Natural killer cell (primary cell): ENCODE measurements around the gene CC2D2A. TPM values are rescaled to one million over a fixed set of nuclear protein-coding genes. Genes with fewer than 3 reads are reported as not detected.

Source experiments
- ATAC-seq, 3 donors: fragments of 150-1000 bp in 2 of 3; fragments of 200-7000 bp in 1 of 3; cut with Tn5 transposase; 1 replicate in 1 of 3; 2 replicates in 2 of 3; pipeline ENCODE4 v1.10.0; 2021; ENCODE audit warnings: mild to moderate bottlenecking in 2 of 3, moderate library complexity in 2 of 3
- DNase-seq, 2 donors: peaks; one replicate each; pipeline versions ENCODE4 v3.0.0 to v3.0.0-alpha.2; 2013 to 2021; ENCODE audit warnings: mixed read lengths in 1 of 2
- H3K27ac ChIP-seq: one replicate; pipeline ENCODE4 v1.5.1; 2013; ENCODE audit warnings: mild to moderate bottlenecking, low read length
- H3K27me3 ChIP-seq: one replicate; pipeline ENCODE4 v1.6.1; 2013; ENCODE audit warnings: low read length; ENCODE audit not compliant: control insufficient read depth, insufficient read depth
- H3K36me3 ChIP-seq: one replicate; pipeline ENCODE4 v1.6.1; 2013; ENCODE audit warnings: low read length; ENCODE audit not compliant: control insufficient read depth, insufficient read depth
- H3K4me1 ChIP-seq: one replicate; pipeline ENCODE4 v1.6.1; 2013; ENCODE audit warnings: low read length; ENCODE audit not compliant: control insufficient read depth, insufficient read depth
- H3K4me3 ChIP-seq: one replicate; pipeline ENCODE4 v1.5.1; 2013; ENCODE audit warnings: low read length
- H3K9me3 ChIP-seq: one replicate; pipeline ENCODE4 v1.6.1; 2013; ENCODE audit warnings: low read length; ENCODE audit not compliant: control insufficient read depth, insufficient read depth
- H3K27ac Mint-ChIP-seq, 2 donors: one replicate each; pipeline ENCODE4 v1.8.0; 2022; ENCODE audit warnings: mild to moderate bottlenecking in 2 of 2, mixed read lengths in 2 of 2, moderate library complexity in 1 of 2
- H3K27me3 Mint-ChIP-seq, 2 donors: one replicate each; pipeline ENCODE4 v1.8.0; 2022; ENCODE audit warnings: low read depth in 2 of 2, mixed read lengths in 2 of 2
- H3K36me3 Mint-ChIP-seq: one replicate; pipeline ENCODE4 v1.8.0; 2022; ENCODE audit warnings: mixed read lengths
- H3K4me1 Mint-ChIP-seq, 2 donors: one replicate each; pipeline ENCODE4 v1.8.0; 2022; ENCODE audit warnings: mixed read lengths in 2 of 2
- H3K4me3 Mint-ChIP-seq: one replicate; pipeline ENCODE4 v1.8.0; 2022; ENCODE audit warnings: mild to moderate bottlenecking, moderate library complexity, mixed read lengths
- H3K9me3 Mint-ChIP-seq, 2 donors: one replicate each; pipeline ENCODE4 v1.8.0; 2022; ENCODE audit warnings: mixed read lengths in 2 of 2
- WGBS: methylation state at CpG from one replicate; pipeline ENCODE4 v1.1.7; 2013; ENCODE audit warnings: missing lambda C conversion rate; ENCODE audit not compliant: insufficient coverage; 5-methylcytosine and 5-hydroxymethylcytosine counted together
- intact Hi-C: fragments of 100-400 bp; cut with micrococcal nuclease; formaldehyde crosslinking; loops from one replicate; pipeline ENCODE4 v1.14.2; 2022
- total RNA-seq, 4 donors: library from RNA; stranded (reverse); fragments of 120-200 nt in 1 of 4; gene quantifications; one replicate each; pipeline versions ENCODE4 v1.2.3 to v1.2.4, GENCODE V29; 2013 to 2022
- TF ChIP-seq, protein P1 (sequence below): fragments of 200-600 bp; IDR thresholded peaks from one replicate; pipeline ENCODE4 v1.8.0; 2022; ENCODE audit warnings: antibody characterized with exemption

The CC2D2A gene
- total RNA-seq, 3 donors from 2014 or later (not counting 1 experiment from before 2014, with no cell fraction given), result 0.78 to 1.6 (median 0.83) TPM

- Histone ChIP-seq H3K27ac (no peak overlapping the region), H3K4me3 (no peak overlapping the region), H3K9me3 (no peaks in the 10 kb centered on the region), H3K27me3 (no peaks in the 10 kb centered on the region), H3K4me1 (no peaks in the 10 kb centered on the region), H3K36me3 (peaks cover 2% of the 10 kb centered on the region)
- no peaks in the 10 kb centered on the region for H3K9me3 Mint-ChIP-seq
- WGBS, result 93% methylated on average over 2 of the region's 2 CpGs
- intact Hi-C loops, result no loop called here
- H3K4me1 Mint-ChIP-seq, result peaks cover 0 to 5% of the 10 kb centered on the region in 2 donors
- ATAC-seq, result no peak
- no peaks in the 10 kb centered on the region for H3K27me3 Mint-ChIP-seq
- H3K27ac Mint-ChIP-seq, result no peak overlapping the region
- H3K4me3 Mint-ChIP-seq, result no peak overlapping the region
- no peaks in the 10 kb centered on the region for H3K36me3 Mint-ChIP-seq
- TF ChIP-seq, protein P1, sequence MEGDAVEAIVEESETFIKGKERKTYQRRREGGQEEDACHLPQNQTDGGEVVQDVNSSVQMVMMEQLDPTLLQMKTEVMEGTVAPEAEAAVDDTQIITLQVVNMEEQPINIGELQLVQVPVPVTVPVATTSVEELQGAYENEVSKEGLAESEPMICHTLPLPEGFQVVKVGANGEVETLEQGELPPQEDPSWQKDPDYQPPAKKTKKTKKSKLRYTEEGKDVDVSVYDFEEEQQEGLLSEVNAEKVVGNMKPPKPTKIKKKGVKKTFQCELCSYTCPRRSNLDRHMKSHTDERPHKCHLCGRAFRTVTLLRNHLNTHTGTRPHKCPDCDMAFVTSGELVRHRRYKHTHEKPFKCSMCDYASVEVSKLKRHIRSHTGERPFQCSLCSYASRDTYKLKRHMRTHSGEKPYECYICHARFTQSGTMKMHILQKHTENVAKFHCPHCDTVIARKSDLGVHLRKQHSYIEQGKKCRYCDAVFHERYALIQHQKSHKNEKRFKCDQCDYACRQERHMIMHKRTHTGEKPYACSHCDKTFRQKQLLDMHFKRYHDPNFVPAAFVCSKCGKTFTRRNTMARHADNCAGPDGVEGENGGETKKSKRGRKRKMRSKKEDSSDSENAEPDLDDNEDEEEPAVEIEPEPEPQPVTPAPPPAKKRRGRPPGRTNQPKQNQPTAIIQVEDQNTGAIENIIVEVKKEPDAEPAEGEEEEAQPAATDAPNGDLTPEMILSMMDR, result no peak
- DNase-seq, result no peak
These were observed 88.9 kb downstream of the CC2D2A start for GRCh38 chr4:15558561-15558960.

DNA sequence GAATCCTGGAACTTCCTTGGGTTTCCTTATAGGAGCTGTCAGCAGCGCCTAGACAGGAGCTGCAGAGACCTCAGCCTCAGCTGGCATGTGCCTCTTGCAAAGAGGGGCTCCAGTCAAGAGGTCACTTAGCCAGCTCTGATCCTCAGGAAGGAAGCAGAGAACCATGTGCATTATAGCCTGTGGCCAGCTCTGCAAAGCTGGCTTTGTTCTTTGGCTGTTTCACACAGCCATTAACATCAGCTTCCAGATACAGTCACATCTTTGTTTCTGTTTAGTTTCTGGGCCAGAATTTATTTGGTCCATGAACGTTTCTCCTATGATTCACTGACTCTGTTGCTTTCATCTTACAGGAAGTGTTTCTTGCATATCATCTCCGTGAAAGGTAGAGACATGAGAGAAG lies 92.4 kb downstream of the CC2D2A start:
- H3K36me3 ChIP-seq, result peaks cover 2% of the 10 kb centered on the region
- H3K4me3 Mint-ChIP-seq, result no peak overlapping the region
- H3K4me3 ChIP-seq, result no peak overlapping the region
- H3K9me3 ChIP-seq, result no peaks in the 10 kb centered on the region
- H3K9me3 Mint-ChIP-seq, result no peaks in the 10 kb centered on the region
- WGBS, result 96% methylated on average over 2 of the region's 3 CpGs
- no peaks in the 10 kb centered on the region for H3K27me3 Mint-ChIP-seq
- H3K36me3 Mint-ChIP-seq, result no peaks in the 10 kb centered on the region
- TF ChIP-seq, protein P1, result no peak
- no peak overlapping the region for H3K27ac ChIP-seq
- no peak for ATAC-seq
- intact Hi-C loops, result no loop called here
- no peak for DNase-seq
- H3K27ac Mint-ChIP-seq, result no peak overlapping the region
- no peaks in the 10 kb centered on the region for H3K4me1 Mint-ChIP-seq
- H3K27me3 ChIP-seq, result no peaks in the 10 kb centered on the region
- no peaks in the 10 kb centered on the region for H3K4me1 ChIP-seq

- no peak for ATAC-seq
- H3K9me3 ChIP-seq, result no peaks in the 10 kb centered on the region
- no peaks in the 10 kb centered on the region for H3K9me3 Mint-ChIP-seq
- no peak overlapping the region for H3K27ac Mint-ChIP-seq
- peaks cover 2% of the 10 kb centered on the region for H3K36me3 ChIP-seq
- H3K36me3 Mint-ChIP-seq, result peaks cover 1% of the 10 kb centered on the region
- TF ChIP-seq, protein P1, result no peak
- no peaks in the 10 kb centered on the region for H3K27me3 ChIP-seq
- intact Hi-C loops, result no loop called here
- H3K4me3 Mint-ChIP-seq, result no peak overlapping the region
- no peak overlapping the region for H3K27ac ChIP-seq
- no peak for DNase-seq
- no peaks in the 10 kb centered on the region for H3K4me1 ChIP-seq
- no peaks in the 10 kb centered on the region for H3K4me1 Mint-ChIP-seq
- H3K4me3 ChIP-seq, result no peak overlapping the region
- H3K27me3 Mint-ChIP-seq, result no peaks in the 10 kb centered on the region
These were observed 92.9 kb downstream of the CC2D2A start for GRCh38 chr4:15562623-15563022.

GRCh38 chr4:15563871-15564270 lies 94.2 kb downstream of the CC2D2A start:
- DNase-seq (no peak), ATAC-seq (no peak)
- Histone ChIP-seq H3K4me1 (no peaks in the 10 kb centered on the region), H3K36me3 (peaks cover 4% of the 10 kb centered on the region), H3K27me3 (no peaks in the 10 kb centered on the region), H3K27ac (no peak overlapping the region), H3K9me3 (no peaks in the 10 kb centered on the region), H3K4me3 (no peak overlapping the region)
- Mint-ChIP-seq H3K27ac (no peak overlapping the region), H3K4me3 (no peak overlapping the region), H3K9me3 (no peaks in the 10 kb centered on the region), H3K4me1 (no peaks in the 10 kb centered on the region), H3K27me3 (no peaks in the 10 kb centered on the region), H3K36me3 (peaks cover 8% of the 10 kb centered on the region)
- 98% methylated on average over 6 of the region's 6 CpGs for WGBS
- intact Hi-C loops, result no loop called here
- TF ChIP-seq, protein P1, result no peak
